Lower leg skin (tissue), 4 donors: ENCODE data around the gene TMEM121B. TPM values are rescaled to one million over a fixed set of nuclear protein-coding genes. Genes with fewer than 3 reads are reported as not detected.

Experiments
- DNase-seq, 2 donors: peaks; one replicate each; pipeline ENCODE4 v3.0.0-alpha.2; 2019; ENCODE audit warnings: low spot score in 2 of 2
- H3K4me3 ChIP-seq: fragments of 200-600 bp; sonication (generic); 2 replicates; pipeline ENCODE4 v1.5.1; 2017; ENCODE audit warnings: mild to moderate bottlenecking, low read depth; ENCODE audit not compliant: poor library complexity, severe bottlenecking
- CTCF ChIP-seq, 3 donors: fragments of 450-650 bp; IDR thresholded peaks; one replicate each; pipeline ENCODE4 v1.5.1; 2016; ENCODE audit warnings: antibody characterized with exemption in 3 of 3, mild to moderate bottlenecking in 3 of 3, moderate library complexity in 2 of 3
- POLR2A ChIP-seq, 2 donors: fragments of 450-650 bp; IDR thresholded peaks; one replicate each; pipeline ENCODE4 v1.6.1; 2016 to 2017; ENCODE audit warnings: antibody characterized with exemption in 2 of 2, mild to moderate bottlenecking in 1 of 2, moderate library complexity in 1 of 2
- WGBS, 2 donors: methylation state at CpG; one replicate each; pipeline ENCODE4 v1.1.5; 2018; 5-methylcytosine and 5-hydroxymethylcytosine counted together
- intact Hi-C: fragments of 100-400 bp; cut with DNase I; formaldehyde crosslinking; loops from one replicate; pipeline ENCODE4 v1.15.0; 2023; ENCODE audit warnings: low total_unique reads
- total RNA-seq, 4 donors: library from RNA; depleted of rRNA; stranded (reverse); fragments of >200 nt; gene quantifications; one replicate each; pipeline ENCODE4 v1.1.0, GENCODE V29; 2016

Gene TMEM121B
- total RNA-seq: 1 to 10 TPM in 2 of 4 donors, under 1 TPM in 2; 0.53 to 2.6 (median 1.0) TPM

- TF ChIP-seq CTCF (IDR thresholded peaks at IDR 0.05) (no peak), POLR2A (IDR thresholded peaks at IDR 0.05) (no peak)
- peak; percentile 55 to 92 for DNase-seq
- H3K4me3 ChIP-seq: peak within 1 kb of the TSS; percentile 30
- 7% methylated on average over 53 to 59 of the region's 69 CpGs for WGBS, 2 donors
- intact Hi-C loops: no loop called here
These were observed at the start of gene TMEM121B for GRCh38 chr22:17121233-17122195. TSS of gene TMEM121B (minus strand) at chr22:17121360. CDS start at chr22:17121127, 233 bp downstream.

- intact Hi-C loops: loop anchor here (10.0 kb wide), 1 partner anchor 93 kb away; no protein-coding TSS in a partner anchor
- DNase-seq: no peak
- WGBS, 2 donors: 25 to 30% methylated on average over 7 of the region's 7 CpGs
These were observed 46.3 kb upstream of the TMEM121B start for GRCh38 chr22:17167486-17167885.

GRCh38 chr22:17164392-17165024 lies 43.3 kb upstream of the TMEM121B start:
- no peak for TF ChIP-seq CTCF (IDR thresholded peaks at IDR 0.05)
- TF ChIP-seq POLR2A (IDR thresholded peaks at IDR 0.05): no peak
- intact Hi-C loops: loop anchor here (10.0 kb wide), 1 partner anchor 90 kb away; no protein-coding TSS in a partner anchor
- H3K4me3 ChIP-seq: no peak overlapping the region
- DNase-seq: no peak
- WGBS, 2 donors: 90 to 92% methylated on average over 3 of the region's 3 CpGs

More at GRCh38 chr22:17167486-17167885, 46.3 kb upstream of the TMEM121B start:
- no peak overlapping the region for H3K4me3 ChIP-seq
- TF ChIP-seq CTCF (IDR thresholded peaks at IDR 0.05) (no peak), POLR2A (IDR thresholded peaks at IDR 0.05) (no peak)

GRCh38 chr22:17162731-17163130 lies 41.6 kb upstream of the TMEM121B start:
- intact Hi-C loops: loop anchor here (10.0 kb wide), 1 partner anchor 88 kb away; no protein-coding TSS in a partner anchor
- H3K4me3 ChIP-seq: no peak overlapping the region
- no peak for DNase-seq
- WGBS, 2 donors: 72 to 88% methylated on average over 8 of the region's 8 CpGs
- no peak for TF ChIP-seq CTCF (IDR thresholded peaks at IDR 0.05)
- TF ChIP-seq POLR2A (IDR thresholded peaks at IDR 0.05): no peak

- TF ChIP-seq POLR2A (IDR thresholded peaks at IDR 0.05) (no peak), CTCF (IDR thresholded peaks at IDR 0.05) (no peak)
- intact Hi-C loops: loop anchor here (10.0 kb wide), 1 partner anchor 87 kb away; no protein-coding TSS in a partner anchor
- 87 to 93% methylated on average over 3 of the region's 3 CpGs for WGBS, 2 donors
- DNase-seq: no peak
- no peak overlapping the region for H3K4me3 ChIP-seq
These were observed 40.8 kb upstream of the TMEM121B start for GRCh38 chr22:17161991-17162390.
